Psoas muscle (tissue), 8 donors: ENCODE measurements around the gene ANAPC2. TPM values are rescaled to one million over a fixed set of nuclear protein-coding genes. Genes with fewer than 3 reads are reported as not detected.
"Not testable (repeated sequence)": the region's sequence is repeated elsewhere in the genome, so short reads cannot be mapped to it uniquely, and the experiment has no call there.

Source experiments
- ATAC-seq, 4 donors: fragments of 200-7000 bp; cut with Tn5 transposase; one replicate each; pipeline ENCODE4 v1.9.1; 2020; ENCODE audit warnings: moderate library complexity in 3 of 4, mild to moderate bottlenecking in 2 of 4
- DNase-seq, 2 donors: peaks; one replicate each; pipeline ENCODE4 v3.0.0-alpha.2; 2020
- H3K27ac ChIP-seq: fragments of 200-600 bp; one replicate; pipeline ENCODE4 v1.8.0; 2022
- H3K27me3 ChIP-seq, 3 donors: fragments of 200-600 bp in 1 of 3; one replicate each; pipeline versions ENCODE4 v1.6.1 to v1.8.0; 2013 to 2022; ENCODE audit warnings: low read length in 2 of 3, mild to moderate bottlenecking in 2 of 3, moderate library complexity in 1 of 3; ENCODE audit not compliant: insufficient read depth in 3 of 3
- H3K36me3 ChIP-seq, 2 donors: fragments of 200-600 bp in 1 of 2; one replicate each; pipeline versions ENCODE4 v1.6.1 to v1.8.0; 2013 to 2022; ENCODE audit warnings: low read depth in 1 of 2, mild to moderate bottlenecking in 1 of 2, moderate library complexity in 1 of 2; ENCODE audit not compliant: insufficient read depth in 1 of 2
- H3K4me1 ChIP-seq: fragments of 200-600 bp; one replicate; pipeline ENCODE4 v1.8.0; 2022
- H3K4me3 ChIP-seq: fragments of 200-600 bp; one replicate; pipeline ENCODE4 v1.8.0; 2022; ENCODE audit warnings: mild to moderate bottlenecking
- H3K9me3 ChIP-seq: fragments of 200-600 bp; one replicate; pipeline ENCODE4 v1.8.0; 2022
- WGBS, 3 donors: extraction: QIAGEN DNeasy Blood & Tissue Kit; methylation state at CpG; one replicate each; pipeline versions ENCODE4 v1.1.6 to v1.1.7; 2013; 5-methylcytosine and 5-hydroxymethylcytosine counted together
- intact Hi-C, 2 donors: fragments of 100-400 bp; cut with DNase I; formaldehyde crosslinking; loops; one replicate each; pipeline versions ENCODE4 v1.11.0 to v1.14.2; 2022
- polyA plus RNA-seq, 3 donors: library from polyadenylated mRNA; stranded (reverse); fragments of 200-250 nt; gene quantifications; one replicate each; pipeline ENCODE4 v1.2.3, GENCODE V29; 2013
- total RNA-seq, 4 donors: library from RNA; stranded (reverse); fragmentation: NEBNext Ultra II Directional in 2 of 4; extraction: Animal tissue kit (Norgen Biotek cat#: 25700) in 2 of 4; gene quantifications; one replicate each; pipeline versions ENCODE4 v1.2.1 to v1.2.4, GENCODE V29; 2021 to 2023
- TF ChIP-seq, protein P1 (sequence below): fragments of 200-600 bp; IDR thresholded peaks from one replicate; pipeline ENCODE4 v1.8.0; 2022; ENCODE audit warnings: antibody characterized with exemption
- donor health status: healthy with polysubstance abuse.
- donor health status: DM: no; HTN: no; CAD: no; lungs with moderate emphysema.
- donor health status: Bipolar disorder and iron deficiency.
- donor health status: healthy.
- donor health status: DM: yes; HTN: yes; CAD: no.
- donor health status: DM: no; HTN: no; CAD: no.
- donor health status: DM: no; HTN: no; CAD: no.
- donor health status: DM: yes; HTN: yes; CAD: no.

ANAPC2 gene
- total and polyA plus RNA-seq, 7 donors, result 13.0 to 32.1 (median 22.6) TPM

DNA sequence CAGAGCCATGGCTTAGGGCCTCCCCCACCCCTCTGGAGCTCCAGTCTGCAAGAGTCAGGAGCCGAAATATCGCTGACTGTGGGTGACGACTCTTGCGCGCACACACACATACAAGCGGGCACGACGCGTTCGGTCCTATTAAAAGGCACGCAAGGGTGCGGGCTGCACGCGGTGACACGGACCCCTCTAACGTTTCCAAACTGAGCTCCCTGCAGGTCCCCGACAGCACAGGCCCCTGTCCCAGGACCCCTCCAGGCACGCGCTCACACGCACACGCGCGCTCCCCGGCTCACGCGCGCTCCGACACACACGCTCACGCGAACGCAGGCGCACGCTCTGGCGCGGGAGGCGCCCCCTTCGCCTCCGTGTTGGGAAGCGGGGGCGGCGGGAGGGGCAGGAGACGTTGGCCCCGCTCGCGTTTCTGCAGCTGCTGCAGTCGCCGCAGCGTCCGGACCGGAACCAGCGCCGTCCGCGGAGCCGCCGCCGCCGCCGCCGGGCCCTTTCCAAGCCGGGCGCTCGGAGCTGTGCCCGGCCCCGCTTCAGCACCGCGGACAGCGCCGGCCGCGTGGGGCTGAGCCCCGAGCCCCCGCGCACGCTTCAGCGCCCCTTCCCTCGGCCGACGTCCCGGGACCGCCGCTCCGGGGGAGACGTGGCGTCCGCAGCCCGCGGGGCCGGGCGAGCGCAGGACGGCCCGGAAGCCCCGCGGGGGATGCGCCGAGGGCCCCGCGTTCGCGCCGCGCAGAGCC lies 49.5 kb downstream of the ANAPC2 start, which contains the start of gene GRIN1:
Gene GRIN1 (plus strand): TSS at position 433 of the 746 bp plus-strand sequence. CDS start 333 bp downstream, outside the sequence.
- no peak for DNase-seq
- H3K4me1 ChIP-seq, result no peaks in the 10 kb centered on the region
- intact Hi-C loops, result no loop called here
- 2 to 10% (median 3%) methylated on average over 61 to 104 of the region's 104 CpGs for WGBS, 3 donors
- H3K27ac ChIP-seq, result no peak within 1 kb of the TSS
- H3K4me3 ChIP-seq, result peak within 1 kb of the TSS; percentile 15
- H3K36me3 ChIP-seq, result no peaks in the 10 kb centered on the region
- H3K27me3 ChIP-seq, result peaks cover 0 to 98% (median 50%) of the 10 kb centered on the region in 3 donors
- H3K9me3 ChIP-seq, result no peaks in the 10 kb centered on the region
- TF ChIP-seq, protein P1, sequence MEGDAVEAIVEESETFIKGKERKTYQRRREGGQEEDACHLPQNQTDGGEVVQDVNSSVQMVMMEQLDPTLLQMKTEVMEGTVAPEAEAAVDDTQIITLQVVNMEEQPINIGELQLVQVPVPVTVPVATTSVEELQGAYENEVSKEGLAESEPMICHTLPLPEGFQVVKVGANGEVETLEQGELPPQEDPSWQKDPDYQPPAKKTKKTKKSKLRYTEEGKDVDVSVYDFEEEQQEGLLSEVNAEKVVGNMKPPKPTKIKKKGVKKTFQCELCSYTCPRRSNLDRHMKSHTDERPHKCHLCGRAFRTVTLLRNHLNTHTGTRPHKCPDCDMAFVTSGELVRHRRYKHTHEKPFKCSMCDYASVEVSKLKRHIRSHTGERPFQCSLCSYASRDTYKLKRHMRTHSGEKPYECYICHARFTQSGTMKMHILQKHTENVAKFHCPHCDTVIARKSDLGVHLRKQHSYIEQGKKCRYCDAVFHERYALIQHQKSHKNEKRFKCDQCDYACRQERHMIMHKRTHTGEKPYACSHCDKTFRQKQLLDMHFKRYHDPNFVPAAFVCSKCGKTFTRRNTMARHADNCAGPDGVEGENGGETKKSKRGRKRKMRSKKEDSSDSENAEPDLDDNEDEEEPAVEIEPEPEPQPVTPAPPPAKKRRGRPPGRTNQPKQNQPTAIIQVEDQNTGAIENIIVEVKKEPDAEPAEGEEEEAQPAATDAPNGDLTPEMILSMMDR, result no peak
- ATAC-seq, result peak; percentile 60 to 72 (median 68)

DNA sequence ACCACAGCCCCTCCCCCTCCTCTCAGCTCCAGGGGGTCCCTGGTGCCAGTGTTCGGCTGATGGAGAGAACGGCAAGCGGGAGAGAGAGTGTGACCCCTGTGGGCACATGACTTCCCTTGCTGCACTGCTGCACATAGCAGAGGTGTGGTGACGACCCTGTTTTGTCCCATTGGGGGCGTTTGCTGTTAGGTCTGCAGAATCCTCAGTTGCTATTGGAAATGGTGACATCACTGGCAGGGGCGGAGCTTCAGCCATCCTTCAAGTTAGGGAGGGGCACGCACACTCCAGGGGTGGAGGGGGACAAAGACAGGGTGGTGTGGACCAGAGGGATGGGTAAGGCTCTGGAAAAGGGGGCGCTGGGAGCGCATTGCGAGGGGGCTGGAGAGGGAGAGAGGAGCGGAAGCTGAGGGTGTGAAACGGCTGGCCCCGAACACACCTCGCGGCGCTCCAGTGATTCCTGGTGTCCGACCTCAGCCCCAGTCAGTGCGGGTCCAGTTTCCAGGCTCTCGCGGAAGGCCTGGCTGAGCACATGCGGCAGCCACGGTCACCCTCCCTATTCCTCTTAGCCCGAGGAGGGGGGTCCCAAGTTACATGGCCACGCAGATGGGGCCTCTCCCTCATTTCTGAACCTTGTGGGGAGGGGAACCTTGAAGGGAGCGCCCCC lies 50.2 kb downstream of the ANAPC2 start:
- Histone ChIP-seq H3K9me3 (no peaks in the 10 kb centered on the region), H3K4me3 (no peak overlapping the region), H3K27me3 (peaks cover 0 to 98% (median 45%) of the 10 kb centered on the region in 3 donors), H3K36me3 (no peaks in the 10 kb centered on the region), H3K27ac (no peak overlapping the region), H3K4me1 (no peaks in the 10 kb centered on the region)
- TF ChIP-seq, protein P1, result no peak
- DNase-seq (no peak), ATAC-seq (no peak)
- 5 to 8% (median 5%) methylated on average over 25 of the region's 25 CpGs for WGBS, 3 donors
- intact Hi-C loops, result no loop called here

DNA sequence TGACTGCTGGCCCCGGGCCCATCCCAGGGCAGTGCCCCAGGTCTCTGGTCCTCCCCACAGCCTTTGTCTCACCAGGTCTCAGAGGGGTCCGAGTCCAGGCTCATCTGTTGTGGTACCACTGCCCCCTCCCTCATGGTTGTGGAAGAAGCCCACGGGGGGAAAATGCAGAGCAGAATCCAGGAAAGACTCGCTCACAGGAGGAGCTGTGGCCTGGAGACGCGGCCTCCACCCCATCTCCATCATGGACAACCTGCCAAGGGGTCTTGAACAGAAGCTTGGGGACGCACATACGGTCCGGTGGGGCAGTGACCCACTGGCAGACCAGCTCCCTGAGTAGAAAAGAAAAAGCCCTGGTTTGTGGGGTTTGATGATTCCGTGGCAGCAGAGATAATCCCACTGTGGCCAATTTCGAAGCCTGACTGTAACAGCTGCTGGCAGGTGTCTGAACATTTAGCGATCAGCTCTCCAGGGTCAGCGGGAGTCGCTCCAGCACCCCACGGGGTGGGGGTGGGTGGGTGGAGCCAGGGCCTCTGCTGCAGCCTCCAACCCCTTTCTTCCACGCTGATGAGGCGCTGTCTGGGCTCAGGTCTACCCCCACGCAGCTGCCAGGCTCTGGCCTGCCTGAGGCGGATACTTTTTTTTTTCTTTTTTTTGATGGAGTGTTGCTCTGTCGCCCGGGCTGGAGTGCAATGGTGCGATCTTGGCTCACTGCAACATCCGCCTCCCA lies 51.3 kb downstream of the ANAPC2 start:
- H3K36me3 ChIP-seq, result no peaks in the 10 kb centered on the region

DNA sequence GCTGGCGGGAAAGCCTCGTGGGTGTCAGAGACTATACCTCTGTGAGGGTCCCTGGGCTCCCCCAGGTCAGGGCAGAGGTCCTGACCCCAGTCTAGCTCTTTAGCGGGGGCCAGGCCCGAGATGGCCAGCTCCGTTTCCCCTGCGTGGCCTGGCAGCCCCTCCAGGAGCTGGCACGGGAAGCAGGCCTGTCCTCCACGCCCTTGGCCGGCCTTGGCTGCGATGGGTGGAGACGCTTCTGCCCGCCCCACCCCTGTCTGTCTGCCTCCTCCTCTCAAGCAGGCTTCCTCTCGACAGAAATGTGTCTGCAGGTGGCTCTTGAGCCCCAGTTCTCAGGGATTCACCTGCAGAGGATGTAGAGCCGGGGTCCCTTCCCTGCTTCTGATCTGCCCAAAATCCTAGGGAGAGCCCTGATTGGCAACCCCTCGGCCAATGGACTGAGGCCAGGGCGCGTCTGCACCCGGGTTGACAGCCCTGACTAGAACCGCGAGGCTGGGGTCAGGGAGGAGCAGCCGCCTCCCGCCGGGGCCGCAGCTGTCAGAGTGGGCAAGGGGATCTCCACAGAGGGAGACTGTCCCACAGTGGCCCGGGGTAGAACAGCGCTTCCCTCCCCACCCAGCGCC lies 52.0 kb downstream of the ANAPC2 start:
- H3K27me3 ChIP-seq, result peaks cover 0 to 87% (median 41%) of the 10 kb centered on the region in 3 donors
- no peaks in the 10 kb centered on the region for H3K36me3 ChIP-seq
- no peak overlapping the region for H3K27ac ChIP-seq
- intact Hi-C loops, result no loop called here
- WGBS, 3 donors, result 7 to 11% (median 10%) methylated on average over 25 to 27 of the region's 27 CpGs
- no peak overlapping the region for H3K4me3 ChIP-seq
- H3K4me1 ChIP-seq, result no peaks in the 10 kb centered on the region
- TF ChIP-seq, protein P1, result no peak
- ATAC-seq, result no peak
- no peak for DNase-seq
- no peaks in the 10 kb centered on the region for H3K9me3 ChIP-seq

More for the DNA sequence above, 51.3 kb downstream of the ANAPC2 start:
- no peaks in the 10 kb centered on the region for H3K4me1 ChIP-seq
- DNase-seq, result no peak
- 30 to 33% (median 32%) methylated on average over 21 to 23 of the region's 23 CpGs for WGBS, 3 donors
- no peaks in the 10 kb centered on the region for H3K9me3 ChIP-seq
- intact Hi-C loops, result no loop called here
- peaks cover 0 to 93% (median 44%) of the 10 kb centered on the region in 3 donors for H3K27me3 ChIP-seq
- no peak for ATAC-seq
- no peak overlapping the region for H3K4me3 ChIP-seq
- TF ChIP-seq, protein P1, result no peak
- no peak overlapping the region for H3K27ac ChIP-seq

DNA sequence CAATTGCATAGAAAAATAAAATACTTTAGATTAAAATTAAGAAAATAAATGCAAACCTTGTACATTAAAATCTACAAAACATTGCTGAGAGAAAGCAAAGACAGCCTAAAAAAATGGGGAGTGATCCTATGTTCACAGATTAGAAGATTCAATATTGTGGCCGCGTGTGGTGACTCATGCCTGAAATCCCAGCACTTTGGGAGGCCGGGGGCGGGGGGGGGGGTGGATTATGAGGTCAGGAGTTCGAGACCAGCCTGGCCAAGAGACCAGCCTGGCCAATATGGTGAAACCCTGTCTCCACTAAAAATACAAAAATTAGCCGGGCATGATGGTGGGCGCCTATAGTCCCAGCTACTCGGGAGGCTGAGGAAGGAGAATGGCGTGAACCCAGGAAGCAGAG lies 53.2 kb downstream of the ANAPC2 start:
- ATAC-seq, H3K36me3 ChIP-seq, intact Hi-C loops, H3K4me1 ChIP-seq, DNase-seq, H3K9me3 ChIP-seq, H3K27ac ChIP-seq, H3K4me3 ChIP-seq: not testable (repeated sequence)
- H3K27me3 ChIP-seq, result peaks cover 0 to 87% (median 38%) of the 10 kb centered on the region in 3 donors
- 78 to 84% (median 80%) methylated on average over 9 of the region's 9 CpGs for WGBS, 3 donors
